Esophagus squamous epithelium (tissue), 5 donors: Measurements from ENCODE around the gene PCCA. TPM values are rescaled to one million over a fixed set of nuclear protein-coding genes. Genes with fewer than 3 reads are reported as not detected.

Experiments
- DNase-seq: peaks from one replicate; lab custom pipeline; 2025; lab: John Stamatoyannopoulos, UW
- H3K27ac ChIP-seq, 4 donors: fragments of 200-600 bp; sonication (generic); one replicate each; pipeline ENCODE4 v1.5.1; 2016 to 2019; ENCODE audit warnings: mild to moderate bottlenecking in 1 of 4
- H3K27me3 ChIP-seq, 4 donors: fragments of 200-600 bp; sonication (generic); 1 replicate in 3 of 4; 2 replicates in 1 of 4; pipeline versions ENCODE4 v1.5.1 to v1.6.0; 2017 to 2021; ENCODE audit warnings: antibody characterized with exemption in 1 of 4
- H3K36me3 ChIP-seq, 3 donors: fragments of 200-600 bp; sonication (generic); one replicate each; pipeline ENCODE4 v1.5.1; 2016 to 2019
- H3K4me1 ChIP-seq, 3 donors: fragments of 200-600 bp; sonication (generic); one replicate each; pipeline ENCODE4 v1.5.1; 2017 to 2019
- H3K4me3 ChIP-seq, 4 donors: fragments of 200-600 bp; sonication (generic); 1 replicate in 3 of 4; 2 replicates in 1 of 4; pipeline ENCODE4 v1.5.1; 2016 to 2019; ENCODE audit warnings: mild to moderate bottlenecking in 2 of 4, moderate library complexity in 1 of 4
- H3K9me3 ChIP-seq, 3 donors: fragments of 200-600 bp; sonication (generic); one replicate each; pipeline ENCODE4 v1.5.1; 2016 to 2019
- POLR2A ChIP-seq, 4 donors: fragments of 450-650 bp; IDR thresholded peaks; one replicate each; pipeline ENCODE4 v1.6.1; 2017; ENCODE audit warnings: antibody characterized with exemption in 4 of 4, mild to moderate bottlenecking in 4 of 4, moderate library complexity in 3 of 4
- WGBS, 2 donors: methylation state at CpG; one replicate each; pipeline ENCODE4 v1.1.5; 2018; 5-methylcytosine and 5-hydroxymethylcytosine counted together
- intact Hi-C: fragments of 100-400 bp; cut with DNase I; formaldehyde crosslinking; loops from one replicate; pipeline ENCODE4 v1.15.0; 2022
- total RNA-seq, 4 donors: library from RNA; depleted of rRNA; stranded (reverse); fragments of >200 nt; gene quantifications; one replicate each; pipeline ENCODE4 v1.1.0, GENCODE V29; 2016
- TF ChIP-seq, protein P1 (sequence below), 6 experiments: fragments of 450-650 bp in 4 of 6; fragments of 200-600 bp in 2 of 6; sonication (generic) in 2 of 6; IDR thresholded peaks; one replicate each; pipeline ENCODE4 v1.5.1; 2016 to 2019; ENCODE audit warnings: antibody characterized with exemption in 6 of 6, mild to moderate bottlenecking in 4 of 6, moderate library complexity in 4 of 6
- donor health status: DM: yes; HTN: yes; CAD: no.

PCCA gene
- total RNA-seq, 4 donors from 2014 or later = 21.5 to 46.5 (median 30.2) TPM

DNA sequence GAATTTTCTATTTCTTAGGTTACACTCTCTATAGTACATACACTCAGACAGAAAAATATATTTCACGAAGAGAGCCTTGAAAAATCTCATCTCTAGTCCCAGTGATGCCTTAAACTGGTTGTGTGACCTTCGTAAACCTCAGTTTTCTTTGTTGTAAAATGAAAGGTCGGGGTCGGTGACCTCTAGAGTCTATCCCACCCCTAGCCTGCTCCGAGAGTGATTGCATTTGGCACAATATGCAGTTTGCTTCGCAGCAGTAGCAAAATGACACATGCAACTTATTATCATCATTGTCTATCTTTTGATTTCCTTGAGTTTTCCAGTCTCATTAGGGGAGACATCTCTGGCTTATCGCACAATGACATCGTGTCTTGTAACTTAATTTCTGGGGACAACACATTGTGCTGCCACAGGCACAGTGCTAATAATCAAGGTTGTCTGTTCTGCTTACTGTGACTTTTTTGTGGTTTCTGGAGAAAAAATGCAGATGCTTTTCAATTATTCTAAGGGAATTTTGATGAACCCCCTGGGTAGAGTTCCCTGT, 384.7 kb downstream of the PCCA start:
- no peaks in the 10 kb centered on the region for H3K36me3 ChIP-seq
- TF ChIP-seq, protein P1, sequence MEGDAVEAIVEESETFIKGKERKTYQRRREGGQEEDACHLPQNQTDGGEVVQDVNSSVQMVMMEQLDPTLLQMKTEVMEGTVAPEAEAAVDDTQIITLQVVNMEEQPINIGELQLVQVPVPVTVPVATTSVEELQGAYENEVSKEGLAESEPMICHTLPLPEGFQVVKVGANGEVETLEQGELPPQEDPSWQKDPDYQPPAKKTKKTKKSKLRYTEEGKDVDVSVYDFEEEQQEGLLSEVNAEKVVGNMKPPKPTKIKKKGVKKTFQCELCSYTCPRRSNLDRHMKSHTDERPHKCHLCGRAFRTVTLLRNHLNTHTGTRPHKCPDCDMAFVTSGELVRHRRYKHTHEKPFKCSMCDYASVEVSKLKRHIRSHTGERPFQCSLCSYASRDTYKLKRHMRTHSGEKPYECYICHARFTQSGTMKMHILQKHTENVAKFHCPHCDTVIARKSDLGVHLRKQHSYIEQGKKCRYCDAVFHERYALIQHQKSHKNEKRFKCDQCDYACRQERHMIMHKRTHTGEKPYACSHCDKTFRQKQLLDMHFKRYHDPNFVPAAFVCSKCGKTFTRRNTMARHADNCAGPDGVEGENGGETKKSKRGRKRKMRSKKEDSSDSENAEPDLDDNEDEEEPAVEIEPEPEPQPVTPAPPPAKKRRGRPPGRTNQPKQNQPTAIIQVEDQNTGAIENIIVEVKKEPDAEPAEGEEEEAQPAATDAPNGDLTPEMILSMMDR (IDR thresholded peaks at IDR 0.05) = no peak
- TF ChIP-seq POLR2A (IDR thresholded peaks at IDR 0.05) = no peak
- H3K4me3 ChIP-seq = no peak overlapping the region
- WGBS, 2 donors = 92% methylated on average over 8 of the region's 8 CpGs
- H3K27me3 ChIP-seq = no peaks in the 10 kb centered on the region
- no peak for DNase-seq
- no peak overlapping the region for H3K27ac ChIP-seq
- H3K9me3 ChIP-seq = no peaks in the 10 kb centered on the region
- intact Hi-C loops = no loop called here
- no peaks in the 10 kb centered on the region for H3K4me1 ChIP-seq

- H3K36me3 ChIP-seq = no peaks in the 10 kb centered on the region
- intact Hi-C loops = no loop called here
- no peak overlapping the region for H3K4me3 ChIP-seq
- H3K4me1 ChIP-seq = no peaks in the 10 kb centered on the region
- DNase-seq = no peak
- no peaks in the 10 kb centered on the region for H3K9me3 ChIP-seq
- no peaks in the 10 kb centered on the region for H3K27me3 ChIP-seq
- H3K27ac ChIP-seq = no peak overlapping the region
- 96% methylated on average over 5 of the region's 5 CpGs for WGBS, 2 donors
- TF ChIP-seq POLR2A (IDR thresholded peaks at IDR 0.05) = no peak
- TF ChIP-seq, protein P1 (IDR thresholded peaks at IDR 0.05) = no peak
Observed at GRCh38 chr13:100476963-100477362, 388.1 kb downstream of the PCCA start.

DNA sequence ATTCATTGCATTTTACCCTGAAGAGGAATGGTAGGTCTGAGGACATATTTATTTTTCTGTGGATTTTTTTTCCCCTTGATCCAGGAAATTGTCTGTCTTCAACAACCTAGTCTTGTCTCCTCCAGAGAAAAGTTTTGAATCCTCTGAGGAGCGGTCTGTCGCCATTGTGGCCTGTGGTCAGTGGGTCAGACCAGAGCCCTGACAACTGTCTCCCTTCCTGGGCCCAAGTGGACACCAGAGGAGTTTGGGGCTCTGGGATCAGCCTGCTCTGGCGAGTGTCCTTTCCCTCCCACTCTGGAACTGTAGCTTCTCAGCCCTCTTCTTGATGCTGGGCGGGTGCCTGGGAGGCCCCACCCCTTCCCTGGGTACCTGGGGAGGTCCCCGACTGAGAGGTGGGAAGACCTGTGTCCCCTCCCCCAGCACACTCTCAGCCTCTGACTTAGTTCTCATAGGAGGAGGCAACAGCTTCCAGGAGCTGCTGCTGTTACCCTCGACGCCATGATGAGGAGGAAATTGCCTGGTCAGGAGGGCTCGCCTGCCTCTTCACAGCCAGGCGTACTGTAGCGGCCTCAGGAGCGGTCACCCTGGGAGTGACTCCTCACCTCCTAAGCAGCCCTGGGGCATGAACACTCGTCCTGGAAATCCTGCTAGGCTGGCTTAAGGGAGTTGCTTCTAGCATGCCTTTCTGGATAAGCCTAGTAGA, 389.4 kb downstream of the PCCA start:
- intact Hi-C loops = no loop called here
- WGBS, 2 donors = 74 to 91% methylated on average over 3 to 7 of the region's 12 CpGs
- TF ChIP-seq POLR2A (IDR thresholded peaks at IDR 0.05) = no peak
- TF ChIP-seq, protein P1 (IDR thresholded peaks at IDR 0.05) = no peak
- no peaks in the 10 kb centered on the region for H3K9me3 ChIP-seq
- H3K4me3 ChIP-seq = no peak overlapping the region
- no peaks in the 10 kb centered on the region for H3K36me3 ChIP-seq
- no peaks in the 10 kb centered on the region for H3K4me1 ChIP-seq
- H3K27me3 ChIP-seq = no peaks in the 10 kb centered on the region
- DNase-seq = no peak
- no peak overlapping the region for H3K27ac ChIP-seq

- Histone ChIP-seq H3K36me3 (no peaks in the 10 kb centered on the region), H3K4me3 (no peak overlapping the region), H3K27ac (no peak overlapping the region), H3K9me3 (no peaks in the 10 kb centered on the region), H3K4me1 (no peaks in the 10 kb centered on the region), H3K27me3 (no peaks in the 10 kb centered on the region)
- no peak for DNase-seq
- TF ChIP-seq POLR2A (IDR thresholded peaks at IDR 0.05) = no peak
- TF ChIP-seq, protein P1 (IDR thresholded peaks at IDR 0.05) = no peak
- intact Hi-C loops = no loop called here
- 90 to 92% methylated on average over 9 of the region's 9 CpGs for WGBS, 2 donors
Observed at GRCh38 chr13:100480676-100481075, 391.8 kb downstream of the PCCA start.

DNA sequence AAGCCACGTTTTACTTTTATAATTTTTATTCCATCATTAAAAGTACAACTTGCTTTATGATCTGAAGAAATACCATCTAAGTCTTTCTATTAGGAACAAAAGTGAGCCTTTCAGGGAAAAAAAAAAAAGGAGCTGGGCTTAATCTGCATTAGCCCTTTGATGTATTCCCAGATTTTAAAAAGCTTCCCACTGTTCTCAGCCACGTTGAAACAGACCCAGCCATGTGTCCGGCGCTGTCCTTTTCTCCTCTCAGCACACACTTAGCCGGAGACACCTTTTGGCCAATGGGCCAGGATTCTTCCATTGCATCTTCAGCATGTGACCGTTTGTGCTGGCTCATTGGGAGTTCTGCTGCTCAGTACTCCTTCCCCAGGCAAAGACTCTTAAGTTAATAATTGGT, 394.2 kb downstream of the PCCA start:
- Histone ChIP-seq H3K36me3 (no peaks in the 10 kb centered on the region), H3K9me3 (no peaks in the 10 kb centered on the region), H3K27me3 (no peaks in the 10 kb centered on the region), H3K27ac (no peak overlapping the region), H3K4me1 (no peaks in the 10 kb centered on the region), H3K4me3 (no peak overlapping the region)
- no peak for TF ChIP-seq POLR2A (IDR thresholded peaks at IDR 0.05)
- TF ChIP-seq, protein P1 (IDR thresholded peaks at IDR 0.05) = no peak
- WGBS, 2 donors = 83 to 85% methylated on average over 6 of the region's 6 CpGs
- intact Hi-C loops = no loop called here
- DNase-seq = no peak
